Ishikawa (cell line): ENCODE results near the gene GPR15LG.

Experiments used
- RAD21 ChIP-seq: IDR thresholded peaks from 2 replicates; pipeline ENCODE4 v1.6.1; 2012; ENCODE audit warnings: low read depth
- YY1 ChIP-seq: IDR thresholded peaks from 2 replicates; pipeline ENCODE4 v1.6.1; 2012; ENCODE audit warnings: low read depth
- ZBTB7A ChIP-seq: IDR thresholded peaks from 2 replicates; pipeline ENCODE4 v1.6.1; 2012; ENCODE audit warnings: low read depth
- TF ChIP-seq, protein P1 (sequence below): IDR thresholded peaks from 2 replicates; pipeline ENCODE4 v1.6.1; 2012; ENCODE audit warnings: low read depth, mild to moderate bottlenecking

DNA sequence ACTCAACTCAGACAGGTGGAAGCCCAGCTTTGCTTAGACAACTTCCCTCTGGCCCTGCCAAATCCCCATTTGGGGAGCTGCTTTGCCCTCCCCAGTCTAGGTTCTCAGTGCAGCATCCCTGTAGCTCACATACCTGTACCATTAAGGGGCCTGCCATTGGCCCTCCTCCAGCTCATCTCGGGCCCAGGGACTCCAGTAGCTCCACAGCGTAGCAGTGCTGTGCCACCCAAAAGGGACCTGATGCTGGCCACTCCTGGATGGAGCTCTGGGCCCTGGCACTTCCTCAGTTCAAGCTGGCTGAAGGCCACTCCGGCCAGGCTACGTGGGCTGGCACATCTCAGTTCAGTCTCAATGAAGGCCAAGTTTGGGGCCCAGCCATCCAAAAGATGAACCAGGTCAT, 60.3 kb downstream of the GPR15LG start:
- TF ChIP-seq, protein P1, sequence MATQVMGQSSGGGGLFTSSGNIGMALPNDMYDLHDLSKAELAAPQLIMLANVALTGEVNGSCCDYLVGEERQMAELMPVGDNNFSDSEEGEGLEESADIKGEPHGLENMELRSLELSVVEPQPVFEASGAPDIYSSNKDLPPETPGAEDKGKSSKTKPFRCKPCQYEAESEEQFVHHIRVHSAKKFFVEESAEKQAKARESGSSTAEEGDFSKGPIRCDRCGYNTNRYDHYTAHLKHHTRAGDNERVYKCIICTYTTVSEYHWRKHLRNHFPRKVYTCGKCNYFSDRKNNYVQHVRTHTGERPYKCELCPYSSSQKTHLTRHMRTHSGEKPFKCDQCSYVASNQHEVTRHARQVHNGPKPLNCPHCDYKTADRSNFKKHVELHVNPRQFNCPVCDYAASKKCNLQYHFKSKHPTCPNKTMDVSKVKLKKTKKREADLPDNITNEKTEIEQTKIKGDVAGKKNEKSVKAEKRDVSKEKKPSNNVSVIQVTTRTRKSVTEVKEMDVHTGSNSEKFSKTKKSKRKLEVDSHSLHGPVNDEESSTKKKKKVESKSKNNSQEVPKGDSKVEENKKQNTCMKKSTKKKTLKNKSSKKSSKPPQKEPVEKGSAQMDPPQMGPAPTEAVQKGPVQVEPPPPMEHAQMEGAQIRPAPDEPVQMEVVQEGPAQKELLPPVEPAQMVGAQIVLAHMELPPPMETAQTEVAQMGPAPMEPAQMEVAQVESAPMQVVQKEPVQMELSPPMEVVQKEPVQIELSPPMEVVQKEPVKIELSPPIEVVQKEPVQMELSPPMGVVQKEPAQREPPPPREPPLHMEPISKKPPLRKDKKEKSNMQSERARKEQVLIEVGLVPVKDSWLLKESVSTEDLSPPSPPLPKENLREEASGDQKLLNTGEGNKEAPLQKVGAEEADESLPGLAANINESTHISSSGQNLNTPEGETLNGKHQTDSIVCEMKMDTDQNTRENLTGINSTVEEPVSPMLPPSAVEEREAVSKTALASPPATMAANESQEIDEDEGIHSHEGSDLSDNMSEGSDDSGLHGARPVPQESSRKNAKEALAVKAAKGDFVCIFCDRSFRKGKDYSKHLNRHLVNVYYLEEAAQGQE, result no peak
- no peak for TF ChIP-seq RAD21
- no peak for TF ChIP-seq YY1
- TF ChIP-seq ZBTB7A, result no peak
